ENCODE measurements around the gene LRP1.

Gene LRP1

GRCh38 chr12:57151741-57152630 is 23.7 kb downstream of the LRP1 start:
- TF ChIP-seq CTCF (IDR thresholded peaks at IDR 0.05; ENCODE audit: low read depth, low read length, poor library complexity, severe bottlenecking) (no peak), EZH2phosphoT487 (IDR thresholded peaks at IDR 0.05; ENCODE audit: borderline replicate concordance, low read length) (no peak)
- H3K4me1 ChIP-seq (ENCODE audit: control insufficient read depth, low read length): peaks cover 13% of the 10 kb centered on the region
- H3K9me3 ChIP-seq (ENCODE audit: control insufficient read depth, insufficient read depth, low read length): no peaks in the 10 kb centered on the region
- H3K79me2 ChIP-seq (ENCODE audit: control insufficient read depth, low read length): no peaks in the 10 kb centered on the region
- no peak overlapping the region for H3K4me3 ChIP-seq (ENCODE audit: low read length)
- H3K9me2 ChIP-seq (replicated peaks; ENCODE audit: control insufficient read depth, low read length): no peaks in the 10 kb centered on the region
- no peaks in the 10 kb centered on the region for H3K27me3 ChIP-seq (ENCODE audit: control insufficient read depth, low read length)
- no peaks in the 10 kb centered on the region for H4K20me1 ChIP-seq (ENCODE audit: control insufficient read depth, insufficient read depth, low read depth, low read length)
- no peaks in the 10 kb centered on the region for H3K36me3 ChIP-seq (ENCODE audit: control insufficient read depth, low read length)
- H3K4me2 ChIP-seq (ENCODE audit: low read length): no peak overlapping the region
- H3F3A ChIP-seq (ENCODE audit: control insufficient read depth, insufficient read depth): no peaks in the 10 kb centered on the region
- no peak overlapping the region for H3K27ac ChIP-seq (ENCODE audit: low read depth, low read length)

DNA sequence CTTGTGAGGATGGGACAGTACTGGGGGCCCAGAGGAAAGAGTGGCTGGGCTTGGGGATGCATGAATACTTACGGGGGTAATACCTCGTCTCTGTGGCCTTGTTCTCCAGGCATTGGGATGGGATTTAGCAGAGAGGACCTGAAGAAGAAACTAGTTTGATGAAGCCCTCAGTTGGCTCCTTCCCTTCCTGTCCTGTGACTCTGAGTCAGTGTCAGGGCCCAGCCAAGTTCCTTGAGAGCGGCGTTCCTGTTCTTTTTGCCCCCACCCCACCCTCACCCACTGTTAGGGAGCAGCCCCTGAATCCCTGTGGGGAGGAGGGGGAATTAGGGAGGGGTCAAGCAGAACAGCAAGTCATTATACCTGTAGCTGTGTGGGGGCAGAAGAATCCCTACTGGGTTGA is 24.4 kb downstream of the LRP1 start:
- no peak overlapping the region for H3K4me3 ChIP-seq (ENCODE audit: low read length)

GRCh38 chr12:57153415-57153997 is 25.2 kb downstream of the LRP1 start:
- Histone ChIP-seq H3K4me2 (ENCODE audit: low read length) (no peak overlapping the region), H3K9me3 (ENCODE audit: control insufficient read depth, insufficient read depth, low read length) (no peaks in the 10 kb centered on the region), H3K27ac (ENCODE audit: low read depth, low read length) (no peak overlapping the region), H3K4me1 (ENCODE audit: control insufficient read depth, low read length) (peaks cover 9% of the 10 kb centered on the region), H3K27me3 (ENCODE audit: control insufficient read depth, low read length) (no peaks in the 10 kb centered on the region), H3F3A (ENCODE audit: control insufficient read depth, insufficient read depth) (no peaks in the 10 kb centered on the region), H4K20me1 (ENCODE audit: control insufficient read depth, insufficient read depth, low read depth, low read length) (no peaks in the 10 kb centered on the region), H3K4me3 (ENCODE audit: low read length) (no peak overlapping the region), H3K79me2 (ENCODE audit: control insufficient read depth, low read length) (no peaks in the 10 kb centered on the region), H3K36me3 (ENCODE audit: control insufficient read depth, low read length) (no peaks in the 10 kb centered on the region), H3K9me2 (replicated peaks; ENCODE audit: control insufficient read depth, low read length) (no peaks in the 10 kb centered on the region)
- no peak for TF ChIP-seq EZH2phosphoT487 (IDR thresholded peaks at IDR 0.05; ENCODE audit: borderline replicate concordance, low read length)
- no peak for TF ChIP-seq CTCF (IDR thresholded peaks at IDR 0.05; ENCODE audit: low read depth, low read length, poor library complexity, severe bottlenecking)

More for the DNA sequence above, 24.4 kb downstream of the LRP1 start:
- H3K79me2 ChIP-seq (ENCODE audit: control insufficient read depth, low read length): no peaks in the 10 kb centered on the region
- no peaks in the 10 kb centered on the region for H3K27me3 ChIP-seq (ENCODE audit: control insufficient read depth, low read length)
- H3K9me3 ChIP-seq (ENCODE audit: control insufficient read depth, insufficient read depth, low read length): no peaks in the 10 kb centered on the region
- H3K9me2 ChIP-seq (replicated peaks; ENCODE audit: control insufficient read depth, low read length): no peaks in the 10 kb centered on the region
- peaks cover 10% of the 10 kb centered on the region for H3K4me1 ChIP-seq (ENCODE audit: control insufficient read depth, low read length)
- no peaks in the 10 kb centered on the region for H3K36me3 ChIP-seq (ENCODE audit: control insufficient read depth, low read length)
- H3K27ac ChIP-seq (ENCODE audit: low read depth, low read length): no peak overlapping the region
- no peak overlapping the region for H3K4me2 ChIP-seq (ENCODE audit: low read length)
- H4K20me1 ChIP-seq (ENCODE audit: control insufficient read depth, insufficient read depth, low read depth, low read length): no peaks in the 10 kb centered on the region
- TF ChIP-seq EZH2phosphoT487 (IDR thresholded peaks at IDR 0.05; ENCODE audit: borderline replicate concordance, low read length): no peak
- TF ChIP-seq CTCF (IDR thresholded peaks at IDR 0.05; ENCODE audit: low read depth, low read length, poor library complexity, severe bottlenecking): no peak
- H3F3A ChIP-seq (ENCODE audit: control insufficient read depth, insufficient read depth): no peaks in the 10 kb centered on the region

Measured in DOHH2 (cell line).